Hematopoietic multipotent progenitor cell (in vitro differentiated cells): ENCODE data around the gene PDE11A. TPM values are rescaled to one million over a fixed set of nuclear protein-coding genes. Genes with fewer than 3 reads are reported as not detected.

ENCODE experiments used
- DNase-seq, 3 donors: peaks; one replicate each; pipeline ENCODE4 v3.0.0-alpha.2; 2011 to 2015; ENCODE audit warnings: low read depth in 2 of 3, low spot score in 2 of 3
- total RNA-seq: library from RNA; depleted of rRNA; stranded (reverse); fragments of >200 nt; gene quantifications from one replicate; pipeline ENCODE4 v1.2.3, GENCODE V29; 2012

The PDE11A gene
- total RNA-seq, 1 donor, result under 0.01 TPM

GRCh38 chr2:177646241-177646640, 426.3 kb downstream of the PDE11A start:
- DNase-seq, result no peak

DNA sequence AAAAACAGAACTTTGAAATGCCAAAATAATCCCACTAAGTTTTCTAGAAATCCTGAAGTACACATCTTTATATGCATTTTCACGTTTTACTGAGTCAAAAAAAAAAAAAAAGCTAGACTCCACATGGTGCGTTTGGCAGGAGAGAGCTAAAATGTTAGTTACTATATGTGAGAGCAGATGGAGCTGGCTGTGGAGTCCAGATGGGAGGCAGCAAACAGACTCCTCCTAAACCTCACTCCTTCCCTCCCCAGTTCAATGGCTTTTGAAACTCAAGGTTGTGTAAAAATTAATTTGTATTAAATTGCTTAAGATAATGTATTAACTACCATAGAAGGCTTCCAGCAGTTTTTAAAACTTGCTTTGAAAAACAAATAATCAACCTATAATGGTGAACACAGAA, 431.2 kb downstream of the PDE11A start:
- DNase-seq, result no peak

- no peak for DNase-seq
Measured at GRCh38 chr2:177640423-177640822, 432.2 kb downstream of the PDE11A start.

- DNase-seq, result peak in 1 of 3 donors; percentile 31
Measured at GRCh38 chr2:177639262-177639914, 433.2 kb downstream of the PDE11A start.

DNA sequence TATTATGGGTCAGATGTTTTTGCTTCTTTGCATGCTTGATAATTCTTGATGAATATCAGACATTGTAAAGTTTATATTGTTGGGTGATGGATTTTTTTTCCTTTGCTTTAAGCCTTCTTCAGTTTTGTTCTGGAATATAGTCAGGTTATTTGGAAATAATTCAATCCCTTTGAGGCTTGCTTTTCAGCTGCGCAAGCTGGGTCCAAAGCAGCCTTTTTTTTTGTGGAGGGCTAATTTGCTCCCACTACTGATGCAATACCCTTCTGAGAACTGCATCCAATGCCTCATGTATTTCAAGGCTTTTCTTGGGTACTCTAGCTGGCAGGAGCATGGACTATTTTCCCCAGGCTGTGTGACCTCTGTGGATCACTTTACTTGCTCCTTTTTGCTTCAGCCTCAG, 434.1 kb downstream of the PDE11A start:
- no peak for DNase-seq

GRCh38 chr2:177636672-177637071, 435.9 kb downstream of the PDE11A start:
- DNase-seq, result no peak

DNA sequence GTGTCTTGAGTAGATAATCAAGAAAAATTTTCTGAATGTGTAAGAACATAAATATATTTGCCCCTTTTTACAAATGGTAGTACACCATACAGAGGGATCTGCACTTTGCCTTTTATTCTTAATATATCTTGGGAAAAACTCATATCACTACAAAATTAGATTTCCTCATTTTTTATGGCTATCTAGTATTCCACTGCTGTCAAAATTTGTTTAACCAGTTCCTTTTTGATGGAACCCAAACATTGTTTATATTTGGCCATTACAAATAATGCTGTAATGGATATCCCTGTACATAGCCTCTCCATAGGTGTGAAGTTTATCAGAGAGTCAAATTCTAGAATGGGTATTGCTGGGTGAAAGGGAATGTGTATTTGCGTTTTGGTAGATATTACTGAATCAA, 436.9 kb downstream of the PDE11A start:
- no peak for DNase-seq

GRCh38 chr2:177633910-177634294, 438.7 kb downstream of the PDE11A start:
- DNase-seq, result no peak

DNA sequence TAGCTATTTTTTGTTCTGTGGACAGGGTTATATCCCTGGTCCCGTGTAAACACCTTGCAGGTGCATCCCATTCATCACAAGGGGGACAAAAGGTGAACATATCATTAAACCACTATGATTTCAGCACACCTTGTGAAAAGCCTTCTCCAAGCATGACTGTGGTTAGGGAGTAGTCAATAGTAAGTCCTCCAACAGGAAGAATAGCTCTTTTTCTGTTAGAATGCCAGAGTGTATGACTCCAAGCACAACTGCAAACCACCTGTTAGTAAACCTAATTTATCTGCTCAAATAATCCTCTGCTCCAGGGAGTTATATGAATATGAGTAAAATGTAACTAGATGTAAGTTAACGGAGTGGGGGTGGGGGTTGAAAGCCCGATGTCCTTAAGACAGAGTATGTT, 439.5 kb downstream of the PDE11A start:
- DNase-seq, result no peak

- DNase-seq, result no peak
Measured at GRCh38 chr2:177631680-177632079, 440.9 kb downstream of the PDE11A start.

DNA sequence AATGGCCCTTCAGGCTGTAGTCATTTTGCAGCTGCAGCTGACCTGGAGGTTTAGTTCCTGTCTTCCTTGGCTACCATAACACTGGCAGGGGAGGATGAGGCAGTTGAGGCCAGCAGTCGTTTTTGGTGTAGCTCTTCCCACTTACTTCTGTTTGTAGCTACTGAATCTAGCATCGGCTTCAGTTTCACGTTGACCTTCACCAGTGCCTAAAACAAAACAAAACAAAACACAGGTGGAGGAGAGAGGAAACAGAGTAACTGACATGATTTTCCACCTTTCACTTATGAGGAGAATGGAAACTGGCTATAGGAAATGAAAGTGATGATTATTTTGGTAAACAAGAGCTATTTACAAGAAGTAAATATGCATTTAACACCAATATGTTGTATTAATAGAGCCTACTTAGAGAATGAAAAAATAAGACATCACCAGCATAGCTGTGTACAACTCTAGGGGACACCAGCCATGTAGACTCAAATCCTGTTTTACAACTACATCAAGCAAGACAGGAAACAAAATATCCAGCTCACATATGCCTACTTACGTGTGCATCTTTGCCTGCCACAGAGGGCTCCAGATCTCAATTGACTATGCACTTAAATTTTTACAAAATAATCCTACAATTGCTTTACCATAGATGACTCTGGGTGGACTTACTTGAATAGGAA, 443.1 kb downstream of the PDE11A start:
- no peak for DNase-seq

- DNase-seq, result no peak
Measured at GRCh38 chr2:177628831-177629230, 443.7 kb downstream of the PDE11A start.

GRCh38 chr2:177625744-177626650, 446.6 kb downstream of the PDE11A start:
- DNase-seq, result no peak

- peak in 1 of 3 donors; percentile 26 for DNase-seq
Measured at GRCh38 chr2:177622521-177622920, 450.1 kb downstream of the PDE11A start.

- DNase-seq, result no peak
Measured at GRCh38 chr2:177619986-177620385, 452.6 kb downstream of the PDE11A start.

DNA sequence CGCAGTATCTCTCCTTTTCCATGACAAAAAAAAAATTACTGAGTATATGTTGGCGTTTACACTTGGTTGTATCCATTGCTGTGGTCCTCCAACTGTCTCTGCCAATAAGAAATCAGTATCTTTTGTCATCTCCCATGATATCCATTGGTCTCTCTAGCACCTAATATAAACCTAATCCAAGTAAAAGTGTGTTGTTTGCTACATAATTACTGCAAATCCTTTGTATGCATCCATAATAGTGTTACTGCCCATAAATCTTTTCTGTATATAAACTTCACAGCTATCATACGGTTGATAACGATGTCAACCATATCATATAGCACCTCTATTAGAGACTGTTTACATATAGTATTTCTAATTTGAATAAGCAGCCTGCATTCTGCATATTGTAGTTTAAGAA, 453.1 kb downstream of the PDE11A start:
- no peak for DNase-seq

GRCh38 chr2:177618255-177619253, 454.0 kb downstream of the PDE11A start:
- DNase-seq, result peak; percentile 85 to 93 (median 90)

GRCh38 chr2:177617849-177618248, 454.7 kb downstream of the PDE11A start:
- no peak for DNase-seq

- no peak for DNase-seq
Measured at GRCh38 chr2:177616731-177617130, 455.8 kb downstream of the PDE11A start.

GRCh38 chr2:177616066-177616465, 456.5 kb downstream of the PDE11A start:
- DNase-seq, result no peak
